GM19438 (cell line): ENCODE measurements around the gene CDIP1.

Experiments
- ATAC-seq: cut with Tn5 transposase; IDR thresholded peaks from one replicate; pipeline ENCODE4 v1.9.1; 2021; ENCODE audit warnings: low read depth; ENCODE audit not compliant: unreplicated experiment

CDIP1 gene

GRCh38 chr16:4544473-4544872 lies 5.9 kb upstream of the CDIP1 start:
- no peak for ATAC-seq

GRCh38 chr16:4539716-4540284 lies 1.2 kb upstream of the CDIP1 start:
- ATAC-seq: no peak

GRCh38 chr16:4537376-4538343 lies 913 bp downstream of the CDIP1 start:
- peak; percentile 23 for ATAC-seq

GRCh38 chr16:4536391-4537106 lies 2.0 kb downstream of the CDIP1 start:
- no peak for ATAC-seq

- no peak for ATAC-seq
Observed at GRCh38 chr16:4535627-4536108, 2.9 kb downstream of the CDIP1 start.

- no peak for ATAC-seq
Observed at GRCh38 chr16:4534151-4534790, 4.3 kb downstream of the CDIP1 start.

- no peak for ATAC-seq
Observed at GRCh38 chr16:4533490-4533889, 5.1 kb downstream of the CDIP1 start.

- ATAC-seq: no peak
Observed at GRCh38 chr16:4532238-4532637, 6.3 kb downstream of the CDIP1 start.

- ATAC-seq: no peak
Observed at GRCh38 chr16:4531811-4532210, 6.8 kb downstream of the CDIP1 start.

GRCh38 chr16:4529085-4530060 lies 9.2 kb downstream of the CDIP1 start:
- no peak for ATAC-seq

GRCh38 chr16:4525634-4526277 lies 12.8 kb downstream of the CDIP1 start:
- ATAC-seq: no peak

- ATAC-seq: no peak
Observed at GRCh38 chr16:4525069-4525468, 13.5 kb downstream of the CDIP1 start.

- ATAC-seq: no peak
Observed at GRCh38 chr16:4524571-4524970, 14.0 kb downstream of the CDIP1 start.

- no peak for ATAC-seq
Observed at GRCh38 chr16:4523686-4524085, 14.9 kb downstream of the CDIP1 start.

GRCh38 chr16:4522051-4522581 lies 16.5 kb downstream of the CDIP1 start:
- no peak for ATAC-seq

- no peak for ATAC-seq
Observed at GRCh38 chr16:4520913-4521312, 17.7 kb downstream of the CDIP1 start.

GRCh38 chr16:4519274-4520058 lies 19.1 kb downstream of the CDIP1 start:
- ATAC-seq: no peak
